DLD1 (cell line): ENCODE results near the gene CBR4.

ENCODE experiments used
- in situ Hi-C: cut with HindIII; loops from 2 replicates; pipeline ENCODE4 v1.10.0; 2017; ENCODE audit warnings: low sequenced_read_pairs

The CBR4 gene

DNA sequence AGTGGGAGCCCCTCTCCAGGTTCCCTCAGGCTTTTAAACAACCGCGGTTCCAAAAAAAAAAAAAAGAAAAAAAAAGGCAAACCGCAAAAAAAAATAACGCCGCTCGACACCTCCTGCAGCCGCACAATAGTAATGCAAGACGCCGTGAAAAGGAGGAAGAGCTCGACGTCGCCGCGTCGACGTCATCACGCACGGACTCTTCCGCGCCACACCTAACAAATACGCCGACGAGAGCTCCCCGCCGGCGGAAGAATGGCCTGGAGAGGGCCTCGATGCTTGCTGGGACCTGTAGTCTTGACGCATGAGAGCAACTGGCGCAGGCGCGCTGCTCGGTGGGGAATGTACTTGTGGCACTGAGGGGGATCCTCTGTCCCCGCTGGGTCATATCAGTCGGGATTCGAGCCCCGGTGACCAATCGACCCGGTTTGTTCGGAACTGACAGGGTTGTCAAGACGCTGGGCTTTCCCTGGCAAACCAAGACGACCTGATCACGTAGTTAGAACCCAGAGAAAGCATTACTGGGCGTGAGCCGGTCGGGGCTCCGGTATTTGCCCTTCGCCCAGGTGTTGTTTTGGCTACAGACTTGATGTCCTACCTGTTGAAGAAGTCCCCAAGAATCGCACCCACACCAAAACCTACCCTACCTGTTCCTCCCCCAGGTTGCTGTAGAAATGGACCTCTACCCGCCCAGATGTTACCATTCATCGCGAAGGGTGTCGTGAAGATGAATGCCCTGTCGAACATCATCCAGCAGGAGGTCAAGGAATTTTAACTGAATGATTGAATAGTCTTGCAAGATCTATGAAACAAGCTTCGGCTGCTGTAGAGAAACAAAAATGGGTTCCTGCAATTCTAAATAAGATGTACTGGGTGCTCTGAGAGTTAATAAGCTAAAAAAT is at the start of gene CBR4:
Gene CBR4, minus strand, starts transcription at position 131 of the 899 bp plus-strand sequence. CDS start 166 bp downstream, outside the sequence.
- in situ Hi-C loops = no loop called here

- in situ Hi-C loops = no loop called here
These were observed 49.5 kb upstream of the CBR4 start for GRCh38 chr4:169059306-169060211.

DNA sequence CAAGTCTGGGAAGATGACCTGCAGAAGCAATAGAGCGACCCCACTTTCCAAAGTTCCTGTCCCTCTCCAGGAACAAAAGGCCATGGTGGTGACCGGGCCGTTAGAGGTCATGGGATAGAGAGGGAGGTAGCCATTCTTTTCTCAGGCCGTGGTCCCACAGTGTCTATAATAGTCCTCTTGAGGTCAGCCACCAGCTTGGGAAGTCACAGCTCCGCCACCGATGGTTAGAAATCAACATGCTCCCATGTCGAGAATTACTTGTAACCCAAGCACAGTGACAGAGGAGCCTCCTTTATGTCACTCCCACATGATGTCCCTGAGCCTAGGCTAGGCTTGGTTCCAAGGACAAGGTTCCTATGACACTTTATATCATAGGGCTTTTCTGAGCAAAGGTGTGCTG is 48.3 kb upstream of the CBR4 start:
- in situ Hi-C loops = no loop called here

GRCh38 chr4:169054879-169055278 is 44.8 kb upstream of the CBR4 start:
- in situ Hi-C loops = no loop called here

DNA sequence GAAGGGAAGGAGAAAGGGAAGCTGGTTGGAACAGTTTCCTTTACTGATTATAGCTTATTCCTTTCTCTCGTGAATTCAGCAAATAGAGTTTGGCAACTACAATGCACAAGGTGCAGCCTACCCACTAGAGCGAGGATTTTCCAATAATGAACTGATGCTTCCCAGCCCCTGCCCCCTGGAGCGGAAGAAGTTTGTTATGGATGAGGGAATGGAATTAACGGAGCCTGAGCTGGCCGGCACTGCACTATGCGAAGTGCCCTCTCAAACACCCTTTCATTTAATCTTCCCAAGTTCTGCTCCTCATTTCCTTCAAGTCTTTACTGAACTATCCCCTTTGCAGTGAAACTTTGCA is 42.5 kb upstream of the CBR4 start:
- in situ Hi-C loops = no loop called here

GRCh38 chr4:169051761-169052593 is 41.9 kb upstream of the CBR4 start:
- in situ Hi-C loops = no loop called here

- in situ Hi-C loops = no loop called here
These were observed 41.1 kb upstream of the CBR4 start for GRCh38 chr4:169050881-169051760.

GRCh38 chr4:169050284-169050683 is 40.2 kb upstream of the CBR4 start:
- in situ Hi-C loops = no loop called here

DNA sequence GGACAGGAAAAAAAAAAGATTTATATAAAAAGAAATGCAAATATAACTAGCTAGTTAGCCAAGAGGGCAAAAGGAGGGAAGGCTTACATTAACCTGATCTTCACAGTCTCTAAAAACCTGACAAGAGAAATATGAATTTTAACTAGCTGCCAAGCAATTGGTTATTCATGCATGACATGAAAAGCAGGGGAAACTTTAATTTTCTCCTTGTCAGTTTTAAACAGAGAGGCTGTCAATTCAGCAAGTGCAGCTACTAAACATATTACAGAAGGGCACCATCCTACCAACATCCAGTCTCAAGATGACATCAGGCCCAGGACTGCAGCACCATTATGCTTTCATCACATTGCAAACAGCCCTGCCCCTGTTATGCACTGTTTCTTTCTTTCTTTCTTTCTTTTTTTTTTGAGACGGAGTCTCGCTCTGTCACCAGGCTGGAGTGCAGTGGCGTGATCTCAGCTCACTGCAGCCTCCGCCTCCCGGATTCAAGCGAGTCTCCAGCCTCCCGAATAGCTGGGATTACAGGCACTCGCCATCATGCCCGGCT is 38.9 kb upstream of the CBR4 start:
- in situ Hi-C loops = no loop called here

DNA sequence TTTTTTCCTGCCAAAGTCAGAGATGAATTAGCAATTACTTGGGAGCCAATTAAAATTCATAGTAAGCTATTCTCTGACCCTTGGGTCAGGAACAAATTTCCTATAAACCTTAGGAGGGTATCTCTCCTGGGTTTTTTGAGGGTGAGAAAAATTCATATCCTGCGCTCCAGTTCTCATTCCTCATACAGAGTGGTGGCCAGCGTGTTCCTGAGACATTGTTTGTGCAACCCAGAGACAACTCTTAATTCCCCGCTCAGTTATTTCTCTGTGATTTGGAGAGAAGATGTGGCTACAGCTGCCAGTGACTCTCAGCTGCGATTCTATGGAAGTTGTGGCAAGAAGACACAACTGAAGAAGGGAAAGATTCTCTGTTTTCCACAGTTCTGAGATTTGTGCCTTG is 37.9 kb upstream of the CBR4 start:
- in situ Hi-C loops = no loop called here

- in situ Hi-C loops = no loop called here
These were observed 36.0 kb upstream of the CBR4 start for GRCh38 chr4:169045862-169046584.

GRCh38 chr4:169044714-169045447 is 34.8 kb upstream of the CBR4 start:
- in situ Hi-C loops = no loop called here

- in situ Hi-C loops = no loop called here
These were observed 32.6 kb upstream of the CBR4 start for GRCh38 chr4:169042608-169043007.

- in situ Hi-C loops = no loop called here
These were observed 30.7 kb upstream of the CBR4 start for GRCh38 chr4:169040559-169041261.

GRCh38 chr4:169039251-169039954 is 29.3 kb upstream of the CBR4 start:
- in situ Hi-C loops = no loop called here

GRCh38 chr4:169037506-169037905 is 27.5 kb upstream of the CBR4 start:
- in situ Hi-C loops = no loop called here
